ENCODE results near the gene OR52N1. TPM values are rescaled to one million over a fixed set of nuclear protein-coding genes. Genes with fewer than 3 reads are reported as not detected.

Gene OR52N1
- total RNA-seq, result not detected in 2 replicates

DNA sequence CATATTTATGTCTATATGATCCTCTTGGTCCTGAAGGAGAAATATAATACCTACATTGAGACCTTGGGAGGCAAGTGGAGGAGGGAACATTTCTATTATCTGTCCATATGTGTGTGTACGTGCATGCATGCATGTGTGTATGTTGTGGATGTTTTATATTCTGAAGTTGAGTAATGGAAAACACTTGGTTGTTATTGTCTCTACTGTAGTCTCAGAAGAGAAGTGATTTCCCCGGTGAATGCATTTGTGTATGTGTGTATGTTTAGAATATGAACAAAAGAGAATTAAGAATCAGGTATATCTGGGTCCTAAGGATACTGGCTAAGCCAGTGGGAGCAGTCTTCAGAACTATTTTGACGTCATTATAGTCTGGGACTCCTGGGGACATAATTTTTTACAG lies at the start of gene OR52N1:
Gene OR52N1 (minus strand): TSS at position 101 of the 400 bp plus-strand sequence. CDS start 2,449 bp downstream, outside the sequence.

DNA sequence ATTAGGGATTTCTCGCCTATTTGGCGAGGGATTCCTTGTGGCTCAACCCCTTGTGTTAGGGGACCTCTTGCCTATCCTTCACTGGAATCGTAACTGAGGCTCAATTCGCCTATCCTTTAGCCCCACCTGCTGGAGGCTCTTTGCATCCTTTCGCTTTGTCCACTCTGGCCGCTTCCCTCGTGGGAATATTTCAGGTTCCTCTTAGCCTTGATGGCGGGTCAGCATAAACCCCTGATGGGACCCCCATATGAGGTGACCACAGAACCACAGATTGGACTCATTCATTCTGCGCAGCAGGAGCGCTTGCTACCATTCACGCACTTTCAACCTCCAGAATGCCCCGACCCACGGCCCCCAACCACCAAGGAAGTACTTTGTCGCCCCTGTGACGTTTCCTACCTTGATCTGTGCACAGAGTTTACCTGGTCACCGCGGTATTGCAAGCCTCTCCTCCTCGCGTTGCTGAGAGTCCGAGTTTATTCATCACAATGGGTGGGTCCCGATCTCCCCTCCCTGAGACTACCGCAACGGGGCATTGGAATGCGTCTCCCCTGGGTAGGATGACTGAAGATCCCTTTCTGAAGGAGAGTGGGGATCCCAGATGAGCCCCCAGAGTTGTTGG lies 17.5 kb upstream of the OR52N1 start, which contains the start of gene OR52N2:
Gene OR52N2 (plus strand): TSS at position 425 of the 622 bp plus-strand sequence. CDS start 11,412 bp downstream, outside the sequence.

DNA sequence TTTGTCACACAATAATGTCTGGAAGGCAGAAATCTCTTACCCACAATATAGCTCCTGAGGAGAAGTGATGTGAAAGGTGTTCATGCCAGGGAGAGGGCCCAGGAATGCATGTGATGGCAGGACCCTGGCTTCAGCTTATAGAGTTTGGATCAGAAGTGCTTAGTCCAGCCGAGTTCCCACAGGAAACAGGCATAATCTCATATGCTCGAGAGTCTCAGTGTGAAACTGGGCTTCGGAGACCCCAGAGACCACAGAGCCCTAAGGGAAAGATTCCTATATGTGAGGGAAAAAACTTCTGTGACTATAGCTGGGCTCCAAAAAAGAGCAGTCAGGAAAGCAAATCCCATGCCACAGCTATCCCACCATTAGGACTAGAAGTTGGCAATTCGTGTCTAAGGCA lies 7.8 kb downstream of the OR52N1 start, which contains the start of gene OR52N5:
Gene OR52N5 (minus strand): TSS at position 101 of the 400 bp plus-strand sequence. CDS start 4,721 bp downstream, outside the sequence.

DNA sequence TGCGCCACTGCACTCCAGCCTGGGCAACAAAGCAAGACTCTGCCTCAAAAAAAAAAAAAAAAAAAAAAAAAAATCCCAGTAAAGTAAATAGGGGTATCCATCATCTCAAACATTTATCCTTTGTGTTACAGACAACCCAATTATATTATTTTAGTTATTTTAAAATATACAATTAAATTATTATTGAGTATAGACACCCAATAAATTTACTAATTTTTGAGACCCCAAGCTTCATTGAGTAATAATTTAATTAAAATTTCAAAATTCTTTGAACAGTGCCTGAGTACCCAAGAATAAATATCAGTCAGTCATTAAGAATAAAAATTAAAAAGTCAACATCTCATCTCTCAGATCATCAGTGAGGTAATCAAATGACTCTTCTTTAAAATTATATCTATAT lies 37.1 kb downstream of the OR52N1 start, which contains the start of gene OR52N4:
Gene OR52N4 (plus strand): TSS at position 301 of the 400 bp plus-strand sequence. CDS start 498 bp downstream, outside the sequence.

Other genes with a start within 250 kb of the OR52N1 start
- gene OR52H1, start 242.7 kb downstream of the OR52N1 start, total RNA-seq, result 0.21 and 0.48 TPM in 2 replicates
- not detected in 2 replicates for gene OR52B6, start 210.4 kb downstream of the OR52N1 start, total RNA-seq
- gene TRIM6, start 194.6 kb downstream of the OR52N1 start, total RNA-seq, result 3.0 and 3.1 TPM in 2 replicates
- gene TRIM34, start 166.3 kb downstream of the OR52N1 start, total RNA-seq, result 3.4 and 9.6 TPM in 2 replicates
- gene TRIM5, start 106.2 kb downstream of the OR52N1 start, total RNA-seq, result 32.2 and 39.0 TPM in 2 replicates
- 24.5 and 58.8 TPM in 2 replicates for gene TRIM22, start 101.5 kb downstream of the OR52N1 start, total RNA-seq
- not detected in 2 replicates for gene OR56B1, start 54.8 kb downstream of the OR52N1 start, total RNA-seq
- gene OR52N4, start 37.0 kb downstream of the OR52N1 start, total RNA-seq, result not detected in 2 replicates
- gene OR52N5, start 7.9 kb downstream of the OR52N1 start, total RNA-seq, result not detected in 2 replicates
- not detected in 2 replicates for gene OR52N2, start 17.7 kb upstream of the OR52N1 start, total RNA-seq
- not detected in 2 replicates for gene OR52E6, start 50.6 kb upstream of the OR52N1 start, total RNA-seq
- gene OR52E8, start 66.4 kb upstream of the OR52N1 start, total RNA-seq, result not detected in 2 replicates
- gene OR52E4, start 89.4 kb upstream of the OR52N1 start, total RNA-seq, result not detected in 2 replicates
- gene OR52E5, start 101.9 kb upstream of the OR52N1 start, total RNA-seq, result not detected in 2 replicates
- gene OR56A3, start 151.0 kb upstream of the OR52N1 start, total RNA-seq, result not detected in 2 replicates
- gene OR56A5, start 177.2 kb upstream of the OR52N1 start, total RNA-seq, result not detected in 2 replicates
- not detected in 2 replicates for gene OR52L1, start 195.7 kb upstream of the OR52N1 start, total RNA-seq
- not detected in 2 replicates for gene OR56A4, start 215.7 kb upstream of the OR52N1 start, total RNA-seq
- gene OR56A1, start 239.5 kb upstream of the OR52N1 start, total RNA-seq, result not detected in 2 replicates

Data from tracheal epithelial cell (primary cell).